Measurements from ENCODE around the gene PGBD5.

Gene PGBD5

GRCh38 chr1:230345139-230345885 lies 80.8 kb downstream of the PGBD5 start:
- ATAC-seq = no peak

GRCh38 chr1:230342699-230343098 lies 83.4 kb downstream of the PGBD5 start:
- TF ChIP-seq SNAI2 (CRISPR knock-in tag; IDR thresholded peaks at IDR 0.05) (no peak), BACH2 (CRISPR knock-in tag; IDR thresholded peaks at IDR 0.05; ENCODE audit: borderline replicate concordance) (no peak), ZC3H10 (CRISPR knock-in tag; IDR thresholded peaks at IDR 0.05) (no peak), ZFP3 (CRISPR knock-in tag; IDR thresholded peaks at IDR 0.05) (no peak), ISL1 (CRISPR knock-in tag; IDR thresholded peaks at IDR 0.05) (no peak)
- TF ChIP-seq, protein P1, sequence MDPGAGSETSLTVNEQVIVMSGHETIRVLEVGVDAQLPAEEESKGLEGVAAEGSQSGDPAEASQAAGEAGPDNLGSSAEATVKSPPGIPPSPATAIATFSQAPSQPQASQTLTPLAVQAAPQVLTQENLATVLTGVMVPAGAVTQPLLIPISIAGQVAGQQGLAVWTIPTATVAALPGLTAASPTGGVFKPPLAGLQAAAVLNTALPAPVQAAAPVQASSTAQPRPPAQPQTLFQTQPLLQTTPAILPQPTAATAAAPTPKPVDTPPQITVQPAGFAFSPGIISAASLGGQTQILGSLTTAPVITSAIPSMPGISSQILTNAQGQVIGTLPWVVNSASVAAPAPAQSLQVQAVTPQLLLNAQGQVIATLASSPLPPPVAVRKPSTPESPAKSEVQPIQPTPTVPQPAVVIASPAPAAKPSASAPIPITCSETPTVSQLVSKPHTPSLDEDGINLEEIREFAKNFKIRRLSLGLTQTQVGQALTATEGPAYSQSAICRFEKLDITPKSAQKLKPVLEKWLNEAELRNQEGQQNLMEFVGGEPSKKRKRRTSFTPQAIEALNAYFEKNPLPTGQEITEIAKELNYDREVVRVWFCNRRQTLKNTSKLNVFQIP (CRISPR knock-in tag; IDR thresholded peaks at IDR 0.05; ENCODE audit: borderline replicate concordance, low read depth) = no peak
- ATAC-seq = no peak

More at GRCh38 chr1:230345139-230345885, 80.8 kb downstream of the PGBD5 start:
- TF ChIP-seq ESRRG (CRISPR knock-in tag; IDR thresholded peaks at IDR 0.05) (no peak), ZNF70 (CRISPR knock-in tag; IDR thresholded peaks at IDR 0.05) (no peak)

GRCh38 chr1:230342019-230342418 lies 84.1 kb downstream of the PGBD5 start:
- no peak for ATAC-seq

DNA sequence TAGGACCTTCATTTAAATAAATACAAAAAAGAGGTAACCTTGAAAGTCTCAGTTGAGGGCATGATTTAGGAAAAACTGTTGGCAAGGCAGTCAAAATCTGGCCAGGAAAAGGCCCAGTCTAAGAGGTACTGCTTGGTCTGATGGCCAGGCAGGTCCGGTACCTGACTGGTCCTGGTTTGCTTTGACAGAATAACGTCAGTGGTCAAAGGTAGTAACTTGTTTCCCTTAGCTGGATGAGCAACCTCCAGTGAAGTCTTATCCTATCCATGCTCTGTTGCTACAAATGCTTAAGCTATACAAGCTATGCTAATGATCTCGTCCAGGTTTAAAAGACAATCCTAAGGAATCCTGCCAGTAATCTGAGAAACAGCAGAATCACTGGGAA lies 85.0 kb downstream of the PGBD5 start:
- TF ChIP-seq GLIS3 (CRISPR knock-in tag; IDR thresholded peaks at IDR 0.05) = no peak
- TF ChIP-seq ARNTL (CRISPR knock-in tag; IDR thresholded peaks at IDR 0.05; ENCODE audit: borderline replicate concordance, low read depth) = no peak
- TF ChIP-seq ZNF8 (CRISPR knock-in tag; IDR thresholded peaks at IDR 0.05) = no peak
- TF ChIP-seq OSR1 (CRISPR knock-in tag; IDR thresholded peaks at IDR 0.05) = no peak
- TF ChIP-seq TSHZ2 (CRISPR knock-in tag; IDR thresholded peaks at IDR 0.05) = no peak
- TF ChIP-seq ZC3H10 (CRISPR knock-in tag; IDR thresholded peaks at IDR 0.05) = no peak
- TF ChIP-seq, protein P2, sequence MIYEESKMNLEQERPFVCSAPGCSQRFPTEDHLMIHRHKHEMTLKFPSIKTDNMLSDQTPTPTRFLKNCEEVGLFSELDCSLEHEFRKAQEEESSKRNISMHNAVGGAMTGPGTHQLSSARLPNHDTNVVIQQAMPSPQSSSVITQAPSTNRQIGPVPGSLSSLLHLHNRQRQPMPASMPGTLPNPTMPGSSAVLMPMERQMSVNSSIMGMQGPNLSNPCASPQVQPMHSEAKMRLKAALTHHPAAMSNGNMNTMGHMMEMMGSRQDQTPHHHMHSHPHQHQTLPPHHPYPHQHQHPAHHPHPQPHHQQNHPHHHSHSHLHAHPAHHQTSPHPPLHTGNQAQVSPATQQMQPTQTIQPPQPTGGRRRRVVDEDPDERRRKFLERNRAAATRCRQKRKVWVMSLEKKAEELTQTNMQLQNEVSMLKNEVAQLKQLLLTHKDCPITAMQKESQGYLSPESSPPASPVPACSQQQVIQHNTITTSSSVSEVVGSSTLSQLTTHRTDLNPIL (CRISPR knock-in tag; IDR thresholded peaks at IDR 0.05; ENCODE audit: low read depth) = no peak
- TF ChIP-seq ZFP3 (CRISPR knock-in tag; IDR thresholded peaks at IDR 0.05) = no peak
- no peak for TF ChIP-seq ZFP30 (CRISPR knock-in tag; IDR thresholded peaks at IDR 0.05)
- TF ChIP-seq ZNF70 (CRISPR knock-in tag; IDR thresholded peaks at IDR 0.05) = no peak
- TF ChIP-seq BACH2 (CRISPR knock-in tag; IDR thresholded peaks at IDR 0.05; ENCODE audit: borderline replicate concordance) = no peak
- TF ChIP-seq, protein P3, sequence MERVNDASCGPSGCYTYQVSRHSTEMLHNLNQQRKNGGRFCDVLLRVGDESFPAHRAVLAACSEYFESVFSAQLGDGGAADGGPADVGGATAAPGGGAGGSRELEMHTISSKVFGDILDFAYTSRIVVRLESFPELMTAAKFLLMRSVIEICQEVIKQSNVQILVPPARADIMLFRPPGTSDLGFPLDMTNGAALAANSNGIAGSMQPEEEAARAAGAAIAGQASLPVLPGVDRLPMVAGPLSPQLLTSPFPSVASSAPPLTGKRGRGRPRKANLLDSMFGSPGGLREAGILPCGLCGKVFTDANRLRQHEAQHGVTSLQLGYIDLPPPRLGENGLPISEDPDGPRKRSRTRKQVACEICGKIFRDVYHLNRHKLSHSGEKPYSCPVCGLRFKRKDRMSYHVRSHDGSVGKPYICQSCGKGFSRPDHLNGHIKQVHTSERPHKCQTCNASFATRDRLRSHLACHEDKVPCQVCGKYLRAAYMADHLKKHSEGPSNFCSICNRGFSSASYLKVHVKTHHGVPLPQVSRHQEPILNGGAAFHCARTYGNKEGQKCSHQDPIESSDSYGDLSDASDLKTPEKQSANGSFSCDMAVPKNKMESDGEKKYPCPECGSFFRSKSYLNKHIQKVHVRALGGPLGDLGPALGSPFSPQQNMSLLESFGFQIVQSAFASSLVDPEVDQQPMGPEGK (CRISPR knock-in tag; IDR thresholded peaks at IDR 0.05; ENCODE audit: borderline replicate concordance) = no peak

More at GRCh38 chr1:230342019-230342418, 84.1 kb downstream of the PGBD5 start:
- TF ChIP-seq OSR1 (CRISPR knock-in tag; IDR thresholded peaks at IDR 0.05) (no peak), SNAI2 (CRISPR knock-in tag; IDR thresholded peaks at IDR 0.05) (no peak), ZFP3 (CRISPR knock-in tag; IDR thresholded peaks at IDR 0.05) (no peak), RARB (CRISPR knock-in tag; IDR thresholded peaks at IDR 0.05) (no peak), TOX (CRISPR knock-in tag; IDR thresholded peaks at IDR 0.05; ENCODE audit: borderline replicate concordance) (no peak), ISL1 (CRISPR knock-in tag; IDR thresholded peaks at IDR 0.05) (no peak), ZFP30 (CRISPR knock-in tag; IDR thresholded peaks at IDR 0.05) (no peak), TCF4 (CRISPR knock-in tag; IDR thresholded peaks at IDR 0.05; ENCODE audit: borderline replicate concordance) (no peak), CSRNP3 (CRISPR knock-in tag; IDR thresholded peaks at IDR 0.05) (no peak)

More for the DNA sequence above, 85.0 kb downstream of the PGBD5 start:
- ATAC-seq = no peak

All from SK-N-SH treated with all-trans-retinoic acid at 6 μM for 48 hours (cell line).